Immature natural killer cell (primary cell): ENCODE results near the gene CYP3A5. TPM values are rescaled to one million over a fixed set of nuclear protein-coding genes. Genes with fewer than 3 reads are reported as not detected.
"Not testable (repeated sequence)": the region's sequence is repeated elsewhere in the genome, so short reads cannot be mapped to it uniquely, and the experiment has no call there.

ENCODE experiments used
- DNase-seq, 3 donors: peaks; one replicate each; pipeline ENCODE4 v3.0.0; 2022; ENCODE audit warnings: mixed read lengths in 1 of 3
- H3K27ac Mint-ChIP-seq, 6 donors: one replicate each; pipeline ENCODE4 v1.8.0; 2020; ENCODE audit warnings: mixed read lengths in 6 of 6, mild to moderate bottlenecking in 5 of 6, inconsistent platforms in 4 of 6, moderate library complexity in 3 of 6
- H3K27me3 Mint-ChIP-seq, 3 donors: one replicate each; pipeline ENCODE4 v1.8.0; 2020 to 2021; ENCODE audit warnings: low read depth in 3 of 3, mild to moderate bottlenecking in 3 of 3, mixed read lengths in 3 of 3, moderate library complexity in 3 of 3, inconsistent platforms in 1 of 3
- H3K36me3 Mint-ChIP-seq, 3 donors: one replicate each; pipeline ENCODE4 v1.8.0; 2020; ENCODE audit warnings: mixed read lengths in 3 of 3, inconsistent platforms in 2 of 3, mild to moderate bottlenecking in 2 of 3
- H3K4me1 Mint-ChIP-seq, 2 donors: one replicate each; pipeline ENCODE4 v1.8.0; 2020; ENCODE audit warnings: inconsistent platforms in 2 of 2, mild to moderate bottlenecking in 2 of 2, mixed read lengths in 2 of 2, moderate library complexity in 1 of 2
- H3K4me3 Mint-ChIP-seq, 5 donors: one replicate each; pipeline ENCODE4 v1.8.0; 2020; ENCODE audit warnings: mild to moderate bottlenecking in 5 of 5, mixed read lengths in 5 of 5, inconsistent platforms in 3 of 5, moderate library complexity in 3 of 5
- H3K9me3 Mint-ChIP-seq, 6 donors: one replicate each; pipeline ENCODE4 v1.8.0; 2020; ENCODE audit warnings: mild to moderate bottlenecking in 6 of 6, mixed read lengths in 6 of 6, inconsistent platforms in 4 of 6, moderate library complexity in 3 of 6
- polyA plus RNA-seq, 3 donors: library from polyadenylated mRNA; unstranded; fragments of 300-500 nt; fragmentation: Illumina TruSeq; gene quantifications; one replicate each; pipeline ENCODE4 v1.2.3, GENCODE V29; 2021

CYP3A5 gene
- polyA plus RNA-seq, 3 donors from 2014 or later = 0.35 TPM; not detected in 2

GRCh38 chr7:99694201-99694911 is 14.6 kb upstream of the CYP3A5 start:
- no peak for DNase-seq
- H3K27ac Mint-ChIP-seq = no peak overlapping the region
- H3K4me3 Mint-ChIP-seq = no peak overlapping the region
- H3K9me3 Mint-ChIP-seq = peaks cover 0 to 12% (median 6%) of the 10 kb centered on the region in 6 donors
- H3K4me1 Mint-ChIP-seq = no peaks in the 10 kb centered on the region
- H3K36me3 Mint-ChIP-seq = peaks cover 0 to 4% (median 0%) of the 10 kb centered on the region in 3 donors
- peaks cover 0 to 3% (median 1%) of the 10 kb centered on the region in 3 donors for H3K27me3 Mint-ChIP-seq

- no peaks in the 10 kb centered on the region for H3K4me1 Mint-ChIP-seq
- H3K27ac Mint-ChIP-seq = no peak overlapping the region
- peaks cover 0 to 3% (median 1%) of the 10 kb centered on the region in 3 donors for H3K27me3 Mint-ChIP-seq
- no peak for DNase-seq
- H3K9me3 Mint-ChIP-seq = peaks cover 0 to 19% (median 6%) of the 10 kb centered on the region in 6 donors
- H3K36me3 Mint-ChIP-seq = peaks cover 0 to 4% (median 0%) of the 10 kb centered on the region in 3 donors
- no peak overlapping the region for H3K4me3 Mint-ChIP-seq
Measured at GRCh38 chr7:99693427-99694200, 13.8 kb upstream of the CYP3A5 start.

- H3K4me3 Mint-ChIP-seq = no peak overlapping the region
- peaks cover 0 to 23% (median 6%) of the 10 kb centered on the region in 6 donors for H3K9me3 Mint-ChIP-seq
- no peak overlapping the region for H3K27ac Mint-ChIP-seq
- no peaks in the 10 kb centered on the region for H3K4me1 Mint-ChIP-seq
- H3K36me3 Mint-ChIP-seq = peaks cover 0 to 4% (median 0%) of the 10 kb centered on the region in 3 donors
- DNase-seq = no peak
- H3K27me3 Mint-ChIP-seq = peaks cover 0 to 3% (median 1%) of the 10 kb centered on the region in 3 donors
Measured at GRCh38 chr7:99693100-99693426, 13.3 kb upstream of the CYP3A5 start.

GRCh38 chr7:99692563-99692962 is 12.8 kb upstream of the CYP3A5 start:
- H3K27me3 Mint-ChIP-seq, H3K36me3 Mint-ChIP-seq, H3K4me3 Mint-ChIP-seq, H3K4me1 Mint-ChIP-seq, DNase-seq, H3K27ac Mint-ChIP-seq: not testable (repeated sequence)
- peaks cover 0 to 23% (median 6%) of the 10 kb centered on the region in 6 donors for H3K9me3 Mint-ChIP-seq

GRCh38 chr7:99691658-99692057 is 11.9 kb upstream of the CYP3A5 start:
- not testable (repeated sequence) for H3K4me1 Mint-ChIP-seq, H3K27me3 Mint-ChIP-seq, H3K36me3 Mint-ChIP-seq, DNase-seq, H3K4me3 Mint-ChIP-seq, H3K27ac Mint-ChIP-seq
- peaks cover 0 to 23% (median 6%) of the 10 kb centered on the region in 6 donors for H3K9me3 Mint-ChIP-seq

- H3K4me3 Mint-ChIP-seq, H3K27ac Mint-ChIP-seq, H3K36me3 Mint-ChIP-seq, H3K27me3 Mint-ChIP-seq, DNase-seq, H3K4me1 Mint-ChIP-seq: not testable (repeated sequence)
- H3K9me3 Mint-ChIP-seq = peaks cover 0 to 23% (median 6%) of the 10 kb centered on the region in 6 donors
Measured at GRCh38 chr7:99690918-99691317, 11.1 kb upstream of the CYP3A5 start.

- H3K4me1 Mint-ChIP-seq, H3K27ac Mint-ChIP-seq, H3K36me3 Mint-ChIP-seq, H3K27me3 Mint-ChIP-seq, H3K4me3 Mint-ChIP-seq, DNase-seq: not testable (repeated sequence)
- H3K9me3 Mint-ChIP-seq = peaks cover 0 to 11% (median 0%) of the 10 kb centered on the region in 6 donors
Measured at GRCh38 chr7:99685871-99686608, 6.2 kb upstream of the CYP3A5 start.

- Mint-ChIP-seq H3K27me3 (peaks cover 0 to 5% (median 0%) of the 10 kb centered on the region in 3 donors), H3K4me1 (no peaks in the 10 kb centered on the region), H3K36me3 (peaks cover 4 to 7% (median 4%) of the 10 kb centered on the region in 3 donors), H3K4me3 (no peak overlapping the region), H3K9me3 (peaks cover 0 to 11% (median 0%) of the 10 kb centered on the region in 6 donors), H3K27ac (no peak overlapping the region)
- DNase-seq = no peak
Measured at GRCh38 chr7:99685129-99685758, 5.4 kb upstream of the CYP3A5 start.

- H3K4me3 Mint-ChIP-seq = no peak overlapping the region
- H3K27ac Mint-ChIP-seq = no peak overlapping the region
- peaks cover 0 to 3% of the 10 kb centered on the region in 2 donors for H3K4me1 Mint-ChIP-seq
- no peaks in the 10 kb centered on the region for H3K27me3 Mint-ChIP-seq
- DNase-seq = no peak
- peaks cover 0 to 7% (median 4%) of the 10 kb centered on the region in 3 donors for H3K36me3 Mint-ChIP-seq
- no peaks in the 10 kb centered on the region for H3K9me3 Mint-ChIP-seq
Measured at GRCh38 chr7:99679032-99679399, 780 bp downstream of the CYP3A5 start.

- no peaks in the 10 kb centered on the region for H3K27me3 Mint-ChIP-seq
- peaks cover 0 to 3% of the 10 kb centered on the region in 2 donors for H3K4me1 Mint-ChIP-seq
- no peak overlapping the region for H3K27ac Mint-ChIP-seq
- no peak overlapping the region for H3K4me3 Mint-ChIP-seq
- H3K36me3 Mint-ChIP-seq = peaks cover 0 to 2% (median 0%) of the 10 kb centered on the region in 3 donors
- no peak for DNase-seq
- H3K9me3 Mint-ChIP-seq = no peaks in the 10 kb centered on the region
Measured at GRCh38 chr7:99677648-99678045, 2.1 kb downstream of the CYP3A5 start.

- Mint-ChIP-seq H3K9me3 (no peaks in the 10 kb centered on the region), H3K4me1 (peaks cover 0 to 3% of the 10 kb centered on the region in 2 donors), H3K27ac (no peak overlapping the region), H3K27me3 (no peaks in the 10 kb centered on the region), H3K4me3 (no peak overlapping the region), H3K36me3 (no peaks in the 10 kb centered on the region)
- DNase-seq = no peak
Measured at GRCh38 chr7:99677013-99677647, 2.7 kb downstream of the CYP3A5 start.

- peaks cover 0 to 3% of the 10 kb centered on the region in 2 donors for H3K4me1 Mint-ChIP-seq
- no peak overlapping the region for H3K4me3 Mint-ChIP-seq
- peak overlapping the region in 3 of 6 donors; percentile 44 to 51 (median 51) for H3K27ac Mint-ChIP-seq
- H3K27me3 Mint-ChIP-seq = no peaks in the 10 kb centered on the region
- no peak for DNase-seq
- no peaks in the 10 kb centered on the region for H3K9me3 Mint-ChIP-seq
- peaks cover 0 to 3% (median 0%) of the 10 kb centered on the region in 3 donors for H3K36me3 Mint-ChIP-seq
Measured at GRCh38 chr7:99674995-99675742, 4.6 kb downstream of the CYP3A5 start.

GRCh38 chr7:99672573-99672972 is 7.2 kb downstream of the CYP3A5 start:
- Mint-ChIP-seq H3K9me3 (no peaks in the 10 kb centered on the region), H3K4me3 (no peak overlapping the region), H3K27ac (no peak overlapping the region), H3K27me3 (no peaks in the 10 kb centered on the region), H3K4me1 (peaks cover 0 to 3% of the 10 kb centered on the region in 2 donors), H3K36me3 (peaks cover 7 to 11% (median 9%) of the 10 kb centered on the region in 3 donors)
- DNase-seq = no peak
